GM19193 (cell line): ENCODE results near the gene PGC.

Experiments
- POLR2A ChIP-seq: IDR thresholded peaks from 4 replicates; pipeline ENCODE4 v1.6.1; 2011; ENCODE audit not compliant: insufficient read depth, insufficient read length; ENCODE audit errors: extremely low read depth

Gene PGC

DNA sequence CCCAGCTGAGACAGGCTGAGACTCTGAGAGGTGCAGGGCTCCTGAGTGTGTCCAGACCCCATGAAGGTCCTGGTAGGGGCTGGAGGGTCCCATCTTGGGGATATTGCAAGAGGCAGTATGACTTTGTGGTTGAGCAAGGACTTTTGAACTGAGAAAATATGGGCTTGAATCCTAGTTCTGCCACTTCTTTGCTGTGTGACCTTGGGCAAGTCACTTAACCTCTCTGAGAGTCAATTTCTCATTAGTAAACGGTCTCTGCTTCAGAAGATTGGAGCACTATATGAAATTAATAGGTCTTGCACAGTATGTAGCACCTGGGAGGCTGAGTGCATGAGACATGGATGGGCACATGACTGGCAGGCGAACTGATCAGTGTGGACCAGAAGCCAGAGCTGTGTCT lies 54.5 kb downstream of the PGC start:
- no peak for TF ChIP-seq POLR2A

- no peak for TF ChIP-seq POLR2A
These were observed 55.0 kb downstream of the PGC start for GRCh38 chr6:41692080-41692675.

GRCh38 chr6:41691426-41692079 lies 55.6 kb downstream of the PGC start:
- TF ChIP-seq POLR2A = no peak

- no peak for TF ChIP-seq POLR2A
These were observed 56.5 kb downstream of the PGC start for GRCh38 chr6:41690541-41691330.

DNA sequence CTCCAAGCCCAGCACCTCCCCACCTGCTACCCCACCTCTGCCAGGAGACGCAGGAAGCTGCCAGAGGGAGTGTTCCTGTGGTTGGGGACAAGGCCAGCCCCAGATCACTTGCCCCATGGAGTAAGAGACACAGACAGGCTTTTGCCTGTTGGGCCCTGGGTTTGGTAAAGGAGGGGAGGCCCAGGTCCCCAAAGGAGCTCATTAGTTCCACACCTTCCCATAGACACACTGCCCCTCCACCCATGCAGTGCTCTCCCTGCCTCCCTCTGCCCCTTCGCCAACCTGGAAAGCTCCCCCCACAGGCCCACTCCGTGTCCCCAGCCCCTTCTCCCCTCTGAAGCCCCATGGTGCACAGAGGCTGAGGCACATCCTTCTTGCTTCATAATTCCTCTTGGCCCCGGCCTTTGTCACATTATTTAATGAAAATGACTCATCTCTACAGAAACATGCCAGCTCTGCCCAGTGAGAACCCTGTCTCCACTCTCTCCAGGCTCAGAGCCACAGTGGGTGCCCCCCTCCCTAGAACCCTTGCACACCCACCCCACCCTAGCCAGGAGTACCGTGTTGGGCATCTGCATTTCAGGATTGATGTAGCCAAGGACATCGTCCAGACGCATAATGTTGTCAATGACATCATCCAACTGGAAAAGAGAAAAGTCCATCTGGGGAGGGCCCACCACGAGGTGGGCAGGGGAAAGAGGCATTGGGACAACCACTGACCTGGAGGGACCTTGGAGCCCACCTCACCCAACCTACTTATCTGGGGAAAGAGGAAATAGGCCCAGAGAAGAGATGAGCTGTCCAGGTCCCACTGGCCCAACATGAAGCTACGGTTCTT lies 57.8 kb downstream of the PGC start:
- no peak for TF ChIP-seq POLR2A

- no peak for TF ChIP-seq POLR2A
These were observed 58.8 kb downstream of the PGC start for GRCh38 chr6:41688256-41688965.

GRCh38 chr6:41687501-41688175 lies 59.6 kb downstream of the PGC start:
- TF ChIP-seq POLR2A = no peak
